HCT116 (cell line): ENCODE results near the gene GFI1B. TPM values are rescaled to one million over a fixed set of nuclear protein-coding genes. Genes with fewer than 3 reads are reported as not detected.

Experiments used
- ATAC-seq: fragments of 200-7000 bp; cut with Tn5 transposase; 2 replicates; pipeline ENCODE4 v1.9.1; 2020; ENCODE audit warnings: mild to moderate bottlenecking, moderate library complexity
- BruUV-seq: library from RNA; stranded (reverse); fragments of 400-500 nt; replicated peaks from 2 replicates; lab custom pipeline; 2021; lab: Mats Ljungman, UMichigan
- CTCF ChIA-PET: fragments of 300-600 bp; sonication (Branson Sonifier 250); formaldehyde crosslinking; loops from one replicate; lab custom pipeline; 2021; ENCODE audit warnings: antibody characterized with exemption; lab: Charles Lee
- POLR2A ChIA-PET: fragments of 300-600, 350-600 bp; sonication (Branson Sonifier 250); formaldehyde crosslinking; loops from one replicate; lab custom pipeline; 2021; ENCODE audit warnings: antibody characterized with exemption; lab: Charles Lee
- RAD21 ChIA-PET, 2 experiments: fragments of 300-600 bp; sonication (Branson Sonifier 250); formaldehyde crosslinking; loops; one replicate each; lab custom pipeline; 2023; ENCODE audit warnings: low total read pairs in 2 of 2; ENCODE audit not compliant: uncharacterized antibody in 2 of 2, unreplicated experiment in 2 of 2, low non-redundant PET in 1 of 2; lab: Charles Lee
- DNase-seq: peaks from one replicate; pipeline ENCODE4 v3.0.0-alpha.2; 2010; ENCODE audit warnings: low read depth, low spot score
- H2AFZ ChIP-seq: fragments of 200-600 bp; shearing (Covaris generic), sonication (generic); 2 replicates; pipeline ENCODE4 v1.6.1; 2017; ENCODE audit warnings: low read depth, mixed run types, mixed read lengths, antibody characterized with exemption, low read length; ENCODE audit not compliant: poor library complexity, severe bottlenecking
- H3K27ac ChIP-seq: 2 replicates; pipeline ENCODE4 v1.5.1; 2012; ENCODE audit warnings: low read depth, low read length
- H3K27me3 ChIP-seq: fragments of 200-600 bp; sonication (generic); 2 replicates; pipeline ENCODE4 v1.6.1; 2016; ENCODE audit warnings: mixed run types, low read length, mixed read lengths; ENCODE audit not compliant: insufficient read depth
- H3K36me3 ChIP-seq, 2 experiments: fragments of 200-500 bp in 1 of 2; fragments of 200-600 bp in 1 of 2; sonication (Bioruptor generic) in 1 of 2; sonication (generic) in 1 of 2; 2 replicates each; pipeline versions ENCODE4 v1.5.1 to v1.6.1; 2014 to 2016; ENCODE audit warnings: low read length in 2 of 2, inconsistent platforms in 1 of 2, mixed read lengths in 1 of 2, mixed run types in 1 of 2; ENCODE audit not compliant: insufficient read depth in 2 of 2, control insufficient read depth in 1 of 2
- H3K4me1 ChIP-seq, 2 experiments: fragments of 200-600 bp in 1 of 2; sonication (generic) in 1 of 2; 2 replicates each; pipeline versions ENCODE4 v1.5.1 to v1.6.1; 2012 to 2017; ENCODE audit warnings: low read length in 2 of 2, inconsistent platforms in 1 of 2, mild to moderate bottlenecking in 1 of 2, mixed read lengths in 1 of 2, mixed run types in 1 of 2, moderate library complexity in 1 of 2; ENCODE audit not compliant: insufficient read depth in 2 of 2, control insufficient read depth in 1 of 2
- H3K4me2 ChIP-seq: fragments of 200-600 bp; sonication (generic); 2 replicates; pipeline ENCODE4 v1.6.1; 2017; ENCODE audit warnings: mixed run types, low read length, mixed read lengths
- H3K4me3 ChIP-seq, 2 experiments: fragments of 200-600 bp in 1 of 2; sonication (generic) in 1 of 2; replicated peaks in 1 of 2; 2 replicates each; pipeline ENCODE4 v1.5.1; 2011 to 2016; ENCODE audit warnings: low read length in 2 of 2, control low read depth in 1 of 2, low read depth in 1 of 2, mild to moderate bottlenecking in 1 of 2, mixed read lengths in 1 of 2, mixed run types in 1 of 2
- H3K79me2 ChIP-seq: fragments of 200-600 bp; sonication (generic); 2 replicates; pipeline ENCODE4 v1.6.1; 2017; ENCODE audit warnings: mild to moderate bottlenecking, mixed run types, low read length, moderate library complexity, mixed read lengths; ENCODE audit not compliant: insufficient read depth
- H3K9ac ChIP-seq: fragments of 200-600 bp; sonication (generic); 2 replicates; pipeline ENCODE4 v1.6.1; 2016; ENCODE audit warnings: low read length, mixed read lengths
- H3K9me2 ChIP-seq: fragments of 200-600 bp; sonication (generic), shearing (Covaris generic); 2 replicates; pipeline ENCODE4 v1.6.1; 2017; ENCODE audit warnings: mixed run types, mild to moderate bottlenecking, moderate library complexity; ENCODE audit not compliant: insufficient read depth
- H3K9me3 ChIP-seq, 2 experiments: fragments of 200-500 bp in 1 of 2; fragments of 200-600 bp in 1 of 2; sonication (Bioruptor generic) in 1 of 2; sonication (generic) in 1 of 2; 2 replicates each; pipeline ENCODE4 v1.6.1; 2014 to 2017; ENCODE audit warnings: low read length in 2 of 2, mixed read lengths in 2 of 2, inconsistent platforms in 1 of 2, low read depth in 1 of 2, mild to moderate bottlenecking in 1 of 2, mixed run types in 1 of 2, moderate library complexity in 1 of 2; ENCODE audit not compliant: control insufficient read depth in 1 of 2, insufficient read depth in 1 of 2
- H4K20me1 ChIP-seq: fragments of 200-600 bp; sonication (generic), shearing (Covaris generic); 2 replicates; pipeline ENCODE4 v1.6.1; 2017; ENCODE audit warnings: mixed run types, mild to moderate bottlenecking, moderate library complexity; ENCODE audit not compliant: insufficient read depth
- CEBPB ChIP-seq: IDR thresholded peaks from 2 replicates; pipeline ENCODE4 v1.6.1; 2012; ENCODE audit warnings: low read depth
- EZH2phosphoT487 ChIP-seq: fragments of 200-600 bp; IDR thresholded peaks from 2 replicates; pipeline ENCODE4 v1.6.1; 2018; ENCODE audit warnings: antibody characterized with exemption, borderline replicate concordance
- RAD21 ChIP-seq: IDR thresholded peaks from 2 replicates; pipeline ENCODE4 v1.6.1; 2012; ENCODE audit warnings: low read depth, mild to moderate bottlenecking
- REST ChIP-seq: IDR thresholded peaks from 2 replicates; pipeline ENCODE4 v1.6.1; 2012; ENCODE audit warnings: low read depth
- intact Hi-C: fragments of 100-400 bp; cut with micrococcal nuclease; formaldehyde crosslinking; loops from 2 replicates; pipeline ENCODE4 v1.10.0; 2022
- total RNA-seq: library from RNA; stranded (reverse); gene quantifications from one replicate; pipeline ENCODE4 v1.2.1, GENCODE V29; 2021; ENCODE audit not compliant: unreplicated experiment

The GFI1B gene
- total RNA-seq, 1 experiment from 2014 or later: 0.20 TPM

- no peak for TF ChIP-seq REST
- TF ChIP-seq, all 23 proteins: peak for 0
Measured at GRCh38 chr9:132942541-132943182, 35.8 kb upstream of the GFI1B start (continued).

- Histone ChIP-seq H3K4me1 (peaks cover 7 to 30% of the 10 kb centered on the region in 2 experiments; a peak in 3 of 4 replicates), H2AFZ (no peak overlapping the region), H3K4me3 (peak overlapping the region; percentile 93 to 95), H3K36me3 (no peaks in the 10 kb centered on the region), H4K20me1 (no peaks in the 10 kb centered on the region), H3K79me2 (peaks cover 47% of the 10 kb centered on the region), H3K9me3 (no peaks in the 10 kb centered on the region), H3K27ac (peak overlapping the region; percentile 87; the same call in 1 of the 2 replicates), H3K9ac (peak overlapping the region; percentile 93), H3K9me2 (no peaks in the 10 kb centered on the region), H3K27me3 (no peaks in the 10 kb centered on the region), H3K4me2 (peak overlapping the region; percentile 92)
- TF ChIP-seq CEBPB: no peak
- no peak for TF ChIP-seq EZH2phosphoT487
- TF ChIP-seq RAD21: no peak
- CTCF ChIA-PET: no interaction called here
- intact Hi-C loops: no loop called here
- BruUV-seq: TSS peak; percentile 63
- ATAC-seq: peak; percentile 2; the same call in 1 of the 2 replicates
- DNase-seq: no peak
- RAD21 ChIA-PET: no interaction called here
- POLR2A ChIA-PET: interaction anchor here (1.6 kb wide), 1 partner anchor 87 kb away, joined by 3 read pairs; the partner anchor contains the start of gene GTF3C5
Measured at GRCh38 chr9:132943651-132944293, 34.7 kb upstream of the GFI1B start.
